Measurements from ENCODE around the gene GOLPH3.
A peak's percentile ranks its signal among the peaks of the same experiment; 100 is the strongest.
"Not testable (repeated sequence)": the region's sequence is repeated elsewhere in the genome, so short reads cannot be mapped to it uniquely, and the experiment has no call there.

Gene GOLPH3

DNA sequence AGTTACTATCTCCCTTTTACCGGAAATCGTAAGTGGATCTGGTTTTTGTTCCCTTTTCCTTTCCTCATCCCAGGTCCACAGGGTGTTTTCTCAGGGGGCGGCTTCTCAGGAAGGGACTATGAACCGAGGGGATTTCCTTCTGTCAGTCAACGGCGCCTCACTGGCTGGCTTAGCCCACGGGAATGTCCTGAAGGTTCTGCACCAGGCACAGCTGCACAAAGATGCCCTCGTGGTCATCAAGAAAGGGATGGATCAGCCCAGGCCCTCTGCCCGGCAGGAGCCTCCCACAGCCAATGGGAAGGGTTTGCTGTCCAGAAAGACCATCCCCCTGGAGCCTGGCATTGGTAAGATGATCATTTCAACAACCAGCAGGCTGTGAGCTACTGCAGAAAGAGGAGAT, 75.8 kb downstream of the GOLPH3 start:
- DNase-seq: no peak

DNA sequence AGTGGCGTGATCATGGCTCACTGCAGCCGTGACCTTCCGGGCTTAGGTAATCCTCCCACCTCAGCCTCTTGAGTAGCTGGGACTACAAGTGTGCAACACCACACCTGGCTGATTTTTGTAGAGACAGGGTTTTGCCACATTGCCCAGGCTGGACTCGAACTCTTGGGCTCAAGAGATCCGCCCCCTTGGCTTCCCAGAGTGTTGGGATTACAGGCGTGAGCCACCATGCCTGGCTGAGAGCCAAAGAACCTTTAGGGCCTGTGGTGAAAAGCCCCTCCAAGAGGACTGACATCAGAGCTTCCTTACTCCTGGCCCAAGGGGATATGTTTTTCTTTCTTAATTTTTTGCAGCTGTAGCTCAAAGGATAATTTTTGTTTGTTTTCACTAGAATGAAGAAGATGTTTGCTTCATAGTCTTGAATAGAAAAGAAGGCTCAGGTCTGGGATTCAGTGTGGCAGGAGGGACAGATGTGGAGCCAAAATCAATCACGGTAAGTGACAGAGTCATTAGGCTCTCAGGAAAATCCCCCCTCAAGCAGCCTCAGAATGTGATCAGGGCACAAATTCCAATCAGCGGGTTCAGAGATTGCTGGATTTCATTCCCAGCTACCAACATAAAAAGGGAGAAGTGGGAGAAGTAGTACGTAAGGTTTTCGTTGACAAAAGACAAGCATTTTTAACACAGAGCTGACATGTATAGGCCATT, 77.1 kb downstream of the GOLPH3 start:
- no peak for DNase-seq

DNA sequence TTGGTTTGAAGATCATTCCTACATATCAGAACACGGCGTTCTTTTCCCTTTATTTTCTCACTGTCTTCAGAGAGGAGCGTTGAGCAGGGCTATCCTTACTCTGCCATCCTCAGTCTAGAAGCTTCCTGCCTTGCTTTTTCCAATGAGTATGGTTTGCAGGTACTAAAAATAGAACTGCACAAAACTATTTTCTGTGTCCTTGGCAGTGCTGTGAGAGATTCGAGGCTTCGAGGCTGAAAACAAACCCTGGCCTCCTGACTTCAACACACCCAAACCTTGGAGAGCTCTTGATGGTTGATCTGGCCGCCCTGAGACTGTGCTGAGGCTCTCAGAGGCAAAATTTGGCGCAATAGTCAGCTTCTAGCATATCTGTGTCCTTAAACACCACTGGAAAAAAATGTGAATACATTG, 78.9 kb downstream of the GOLPH3 start:
- no peak for DNase-seq

DNA sequence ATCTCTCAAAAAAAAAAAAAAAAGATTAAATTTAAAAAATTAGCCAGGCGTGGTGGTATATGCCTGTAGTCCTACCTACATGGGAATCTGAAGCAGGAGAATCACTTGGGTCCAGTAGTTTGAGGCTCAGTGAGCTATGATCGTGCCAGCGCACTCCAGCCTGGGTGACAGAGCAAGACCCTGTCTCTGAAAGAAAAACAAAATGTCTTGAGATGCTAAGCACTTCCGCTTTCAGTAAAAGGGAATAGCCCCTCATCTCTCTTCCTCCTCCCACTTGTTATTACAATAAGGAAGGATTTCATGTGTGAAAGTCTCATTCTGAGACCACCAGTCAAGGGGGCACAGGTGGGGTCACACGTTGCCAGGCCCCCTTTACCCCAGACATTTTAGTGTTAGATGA, 79.4 kb downstream of the GOLPH3 start:
- no peak for DNase-seq

DNA sequence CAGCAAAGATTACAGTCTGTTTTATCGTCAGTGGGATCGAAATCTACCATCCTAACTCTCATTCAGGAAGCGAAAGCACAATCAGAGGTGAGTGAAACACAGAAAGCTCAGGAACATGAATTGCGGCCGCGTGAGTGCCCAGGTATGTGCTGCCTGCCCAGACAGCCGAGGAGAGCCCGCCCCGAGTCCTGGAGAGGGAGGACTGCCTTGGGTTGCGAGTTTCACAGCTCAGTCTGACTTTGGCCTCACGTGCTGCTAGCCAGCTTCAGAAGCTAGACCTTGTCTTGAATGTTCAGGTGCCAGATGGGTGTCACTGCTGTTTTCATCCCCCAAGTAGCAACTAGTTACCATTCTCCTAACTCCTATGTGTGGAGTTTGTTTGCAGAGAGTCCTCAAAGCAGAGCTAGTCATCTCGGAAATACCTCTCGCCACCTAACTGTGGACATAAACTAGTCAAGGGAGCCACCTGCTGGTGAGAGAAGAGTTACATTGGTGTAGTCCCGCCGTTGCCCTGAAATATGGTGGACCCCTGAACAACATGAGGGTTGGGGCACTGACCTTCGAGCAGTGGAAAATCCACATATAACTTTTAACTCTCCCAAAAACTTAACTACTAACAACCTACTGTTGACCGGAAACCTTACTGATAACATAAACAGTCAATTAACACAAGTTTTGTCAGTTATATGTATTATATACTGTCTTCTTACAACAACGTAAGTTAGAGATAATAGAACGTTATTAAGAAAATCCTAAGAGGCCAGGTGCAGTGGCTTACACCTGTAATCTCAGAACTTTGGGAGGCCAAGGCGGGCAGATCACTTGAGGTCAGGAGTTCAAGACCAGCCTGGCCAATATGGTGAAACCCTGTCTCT, 80.9 kb downstream of the GOLPH3 start:
- peak; percentile 65 for DNase-seq

DNA sequence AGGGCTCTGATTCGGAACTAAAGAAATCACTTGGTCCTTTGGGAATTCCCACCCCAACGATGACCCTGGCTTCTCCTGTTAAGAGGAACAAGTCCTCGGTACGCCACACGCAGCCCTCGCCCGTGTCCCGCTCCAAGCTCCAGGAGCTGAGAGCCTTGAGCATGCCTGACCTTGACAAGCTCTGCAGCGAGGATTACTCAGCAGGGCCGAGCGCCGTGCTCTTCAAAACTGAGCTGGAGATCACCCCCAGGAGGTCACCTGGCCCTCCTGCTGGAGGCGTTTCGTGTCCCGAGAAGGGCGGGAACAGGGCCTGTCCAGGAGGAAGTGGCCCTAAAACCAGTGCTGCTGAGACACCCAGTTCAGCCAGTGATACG, 83.4 kb downstream of the GOLPH3 start:
- no peak for DNase-seq

DNA sequence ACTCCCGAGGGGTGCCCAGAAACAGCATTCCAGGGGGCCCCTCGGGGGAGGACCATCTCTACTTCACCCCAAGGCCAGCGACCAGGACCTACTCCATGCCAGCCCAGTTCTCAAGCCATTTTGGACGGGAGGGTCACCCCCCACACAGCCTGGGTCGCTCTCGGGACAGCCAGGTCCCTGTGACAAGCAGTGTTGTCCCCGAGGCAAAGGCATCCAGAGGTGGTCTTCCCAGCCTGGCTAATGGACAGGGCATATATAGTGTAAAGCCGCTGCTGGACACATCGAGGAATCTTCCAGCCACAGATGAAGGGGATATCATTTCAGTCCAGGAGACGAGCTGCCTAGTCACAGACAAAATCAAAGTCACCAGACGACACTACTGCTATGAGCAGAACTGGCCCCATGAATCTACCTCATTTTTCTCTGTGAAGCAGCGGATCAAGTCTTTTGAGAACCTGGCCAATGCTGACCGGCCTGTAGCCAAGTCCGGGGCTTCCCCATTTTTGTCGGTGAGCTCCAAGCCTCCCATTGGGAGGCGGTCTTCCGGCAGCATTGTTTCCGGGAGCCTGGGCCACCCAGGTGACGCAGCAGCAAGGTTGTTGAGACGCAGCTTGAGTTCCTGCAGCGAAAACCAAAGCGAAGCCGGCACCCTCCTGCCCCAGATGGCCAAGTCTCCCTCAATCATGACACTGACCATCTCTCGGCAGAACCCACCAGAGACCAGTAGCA, 83.9 kb downstream of the GOLPH3 start:
- no peak for DNase-seq

DNA sequence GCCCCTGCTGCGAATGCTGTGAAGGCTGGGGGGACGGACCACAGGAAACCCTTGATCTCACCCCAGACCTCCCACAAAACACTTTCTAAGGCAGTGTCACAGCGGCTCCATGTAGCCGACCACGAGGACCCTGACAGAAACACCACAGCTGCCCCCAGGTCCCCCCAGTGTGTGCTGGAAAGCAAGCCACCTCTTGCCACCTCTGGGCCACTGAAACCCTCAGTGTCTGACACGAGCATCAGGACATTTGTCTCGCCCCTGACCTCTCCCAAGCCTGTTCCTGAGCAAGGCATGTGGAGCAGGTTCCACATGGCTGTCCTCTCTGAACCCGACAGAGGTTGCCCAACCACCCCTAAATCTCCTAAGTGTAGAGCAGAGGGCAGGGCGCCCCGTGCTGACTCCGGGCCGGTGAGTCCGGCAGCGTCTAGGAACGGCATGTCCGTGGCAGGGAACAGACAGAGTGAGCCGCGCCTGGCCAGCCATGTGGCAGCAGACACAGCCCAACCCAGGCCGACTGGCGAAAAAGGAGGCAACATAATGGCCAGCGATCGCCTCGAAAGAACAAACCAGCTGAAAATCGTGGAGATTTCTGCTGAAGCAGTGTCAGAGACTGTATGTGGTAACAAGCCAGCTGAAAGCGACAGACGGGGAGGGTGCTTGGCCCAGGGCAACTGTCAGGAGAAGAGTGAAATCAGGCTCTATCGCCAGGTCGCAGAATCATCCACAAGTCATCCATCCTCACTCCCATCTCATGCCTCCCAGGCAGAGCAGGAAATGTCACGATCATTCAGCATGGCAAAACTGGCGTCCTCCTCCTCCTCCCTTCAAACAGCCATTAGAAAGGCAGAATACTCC, 84.7 kb downstream of the GOLPH3 start:
- no peak for DNase-seq

DNA sequence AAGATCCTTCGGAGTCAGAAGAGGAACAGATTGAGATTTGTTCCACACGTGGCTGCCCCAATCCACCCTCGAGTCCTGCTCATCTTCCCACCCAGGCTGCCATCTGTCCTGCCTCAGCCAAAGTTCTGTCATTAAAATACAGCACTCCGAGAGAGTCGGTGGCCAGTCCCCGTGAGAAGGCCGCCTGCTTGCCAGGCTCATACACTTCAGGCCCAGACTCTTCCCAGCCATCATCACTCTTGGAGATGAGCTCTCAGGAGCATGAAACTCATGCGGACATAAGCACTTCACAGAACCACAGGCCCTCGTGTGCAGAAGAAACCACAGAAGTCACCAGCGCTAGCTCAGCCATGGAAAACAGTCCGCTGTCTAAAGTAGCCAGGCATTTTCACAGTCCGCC, 85.9 kb downstream of the GOLPH3 start:
- DNase-seq: no peak

DNA sequence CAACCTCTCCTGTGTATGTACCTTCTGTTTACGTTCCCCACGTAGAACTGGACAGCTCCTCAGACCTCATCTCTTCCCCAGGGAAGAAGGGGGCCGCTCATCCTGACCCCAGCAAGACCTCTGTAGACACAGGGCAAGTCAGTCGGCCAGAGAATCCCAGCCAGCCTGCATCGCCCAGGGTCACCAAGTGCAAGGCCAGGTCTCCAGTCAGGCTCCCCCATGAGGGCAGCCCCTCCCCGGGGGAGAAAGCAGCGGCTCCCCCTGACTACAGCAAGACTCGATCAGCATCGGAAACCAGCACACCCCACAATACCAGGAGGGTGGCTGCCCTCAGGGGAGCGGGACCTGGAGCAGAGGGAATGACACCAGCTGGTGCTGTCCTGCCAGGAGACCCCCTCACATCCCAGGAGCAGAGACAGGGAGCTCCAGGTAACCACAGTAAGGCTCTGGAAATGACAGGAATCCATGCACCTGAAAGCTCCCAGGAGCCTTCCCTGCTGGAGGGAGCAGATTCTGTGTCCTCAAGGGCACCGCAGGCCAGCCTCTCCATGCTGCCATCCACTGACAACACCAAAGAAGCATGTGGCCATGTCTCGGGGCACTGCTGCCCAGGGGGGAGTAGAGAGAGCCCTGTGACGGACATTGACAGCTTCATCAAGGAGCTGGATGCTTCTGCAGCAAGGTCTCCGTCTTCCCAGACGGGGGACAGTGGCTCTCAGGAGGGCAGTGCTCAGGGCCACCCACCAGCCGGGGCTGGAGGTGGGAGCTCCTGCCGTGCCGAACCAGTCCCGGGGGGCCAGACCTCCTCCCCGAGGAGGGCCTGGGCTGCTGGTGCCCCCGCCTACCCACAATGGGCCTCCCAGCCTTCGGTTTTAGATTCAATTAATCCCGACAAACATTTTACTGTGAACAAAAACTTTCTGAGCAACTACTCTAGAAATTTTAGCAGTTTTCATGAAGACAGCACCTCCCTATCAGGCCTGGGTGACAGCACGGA, 86.7 kb downstream of the GOLPH3 start:
- no peak for DNase-seq

DNA sequence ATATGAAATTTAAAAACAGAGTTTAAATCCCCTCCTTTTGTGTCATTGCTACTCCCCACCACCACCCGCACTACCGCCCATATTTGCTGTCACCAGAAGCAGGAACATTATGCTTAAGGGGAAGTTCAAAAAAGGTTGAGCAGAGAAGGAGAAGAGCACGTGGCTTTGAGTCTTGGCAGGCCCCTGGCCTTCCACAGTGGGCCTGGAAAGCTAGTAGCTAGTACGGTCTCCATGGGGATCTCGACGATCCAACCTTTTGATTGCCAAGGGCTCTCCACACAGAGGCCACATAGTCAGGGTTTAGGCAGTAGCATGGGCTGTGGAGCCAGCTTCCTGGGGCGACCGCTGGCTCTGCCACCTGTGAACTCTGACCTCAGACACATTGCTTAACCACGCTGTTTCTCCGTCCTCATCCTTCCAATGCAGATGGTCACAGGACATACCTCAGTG, 90.1 kb downstream of the GOLPH3 start:
- DNase-seq: no peak

DNA sequence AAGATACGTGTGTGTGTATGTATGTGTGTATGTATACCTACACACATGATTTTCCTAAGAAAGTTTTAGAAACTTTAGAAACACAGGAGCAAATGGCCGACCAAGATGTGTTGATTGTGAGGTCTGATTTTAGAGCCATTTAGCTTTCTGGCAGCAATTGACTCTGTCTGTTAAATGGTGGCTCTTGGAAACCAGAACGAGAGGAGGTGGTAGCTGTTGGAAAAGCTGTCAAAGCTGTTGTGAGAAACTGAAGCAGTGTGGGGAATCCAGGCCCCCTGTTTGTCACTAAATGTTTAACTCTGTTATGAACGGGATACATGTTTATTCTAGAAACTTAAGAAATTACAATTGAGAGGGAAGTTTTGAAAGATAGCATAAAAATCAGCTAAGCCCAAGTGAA, 91.4 kb downstream of the GOLPH3 start:
- DNase-seq: no peak

DNA sequence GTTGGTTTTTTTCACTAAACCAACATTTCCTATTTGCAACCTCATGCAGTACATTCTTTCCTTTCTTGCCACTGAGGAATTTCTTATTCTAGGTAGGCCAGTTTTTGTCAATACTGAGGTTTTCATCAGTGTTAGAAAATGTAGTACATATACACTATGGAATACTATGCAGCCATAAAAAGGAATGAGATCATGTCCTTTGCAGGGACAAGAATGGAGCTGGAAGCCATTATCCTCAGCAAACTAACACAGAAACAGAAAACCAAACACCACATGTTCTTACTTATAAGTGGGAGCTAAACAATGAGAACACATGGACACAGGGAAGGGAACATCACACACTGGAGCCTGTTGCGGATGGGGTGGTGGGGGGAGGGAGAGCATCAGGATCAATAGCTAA, 93.6 kb downstream of the GOLPH3 start:
- DNase-seq: not testable (repeated sequence)

DNA sequence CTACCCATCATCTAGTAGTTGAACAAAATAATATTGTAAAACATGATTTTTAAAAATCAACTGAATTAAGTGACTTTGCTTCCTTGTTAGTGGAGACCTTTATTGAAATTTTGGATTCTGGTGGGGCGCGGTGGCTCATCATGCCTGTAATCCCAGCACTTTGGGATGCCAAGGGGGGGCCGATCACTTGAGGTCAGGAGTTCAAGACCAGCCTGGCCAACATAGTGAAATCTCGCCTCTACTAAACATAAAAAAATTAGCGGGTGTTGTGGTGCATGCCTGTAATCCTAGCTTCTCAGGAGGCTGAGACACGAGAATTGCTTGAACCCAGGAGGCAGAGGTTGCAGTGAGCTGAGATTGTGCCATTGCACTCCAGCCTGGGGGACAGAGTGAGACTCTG, 95.3 kb downstream of the GOLPH3 start:
- not testable (repeated sequence) for DNase-seq

DNA sequence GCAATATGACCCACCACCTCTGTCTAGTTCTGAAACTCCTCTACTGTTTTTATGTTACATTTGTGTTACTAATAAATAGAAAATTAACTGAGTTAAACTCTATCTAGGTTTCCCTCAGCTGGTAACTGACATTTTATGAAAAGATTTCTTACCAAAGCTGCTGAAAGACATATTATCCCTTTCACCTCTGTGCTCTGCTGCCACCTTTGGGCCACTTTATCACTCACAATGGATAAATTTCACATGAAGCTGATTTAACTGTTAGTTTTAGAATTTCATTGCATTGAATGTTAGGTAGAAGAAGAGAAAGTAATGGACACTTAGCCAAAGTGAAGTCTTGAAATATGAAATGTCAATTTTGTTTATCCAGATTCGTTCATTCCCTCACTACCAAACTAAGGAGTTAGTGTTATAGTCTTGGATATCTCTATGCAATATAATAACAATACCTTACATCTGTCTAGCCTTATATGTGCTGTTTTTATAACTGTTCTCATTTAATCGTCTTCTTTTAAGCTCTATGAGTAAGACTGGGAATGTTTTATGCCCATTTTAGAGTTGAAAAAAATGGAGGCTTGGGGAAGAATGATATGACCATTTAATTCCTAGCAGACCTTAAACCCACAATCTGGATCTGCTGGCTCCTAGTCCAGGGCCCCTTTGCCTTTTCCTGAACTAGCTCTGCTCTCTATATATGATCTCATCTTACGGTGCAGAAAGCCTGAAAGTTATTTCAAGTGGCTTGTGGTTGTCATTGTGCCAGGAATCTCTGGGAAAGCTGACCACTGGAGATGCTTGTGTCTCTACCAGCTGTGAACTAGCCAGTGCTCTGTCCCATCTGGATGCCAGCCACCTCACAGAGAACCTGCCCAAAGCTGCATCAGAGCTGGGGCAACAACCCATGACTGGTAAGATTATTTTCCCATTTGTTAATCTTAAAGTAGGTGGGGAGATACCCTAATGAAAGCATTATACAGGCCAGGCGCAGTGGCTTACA, 97.1 kb downstream of the GOLPH3 start:
- DNase-seq: peak; percentile 26

Measured in activated CD8-positive, alpha-beta memory T cell treated with anti-CD3 and anti-CD28 coated beads, Interleukin-2, amount 50 U/mL, for 4 hours (primary cell).